Measurements from ENCODE around the gene CSTF1.

Gene CSTF1

DNA sequence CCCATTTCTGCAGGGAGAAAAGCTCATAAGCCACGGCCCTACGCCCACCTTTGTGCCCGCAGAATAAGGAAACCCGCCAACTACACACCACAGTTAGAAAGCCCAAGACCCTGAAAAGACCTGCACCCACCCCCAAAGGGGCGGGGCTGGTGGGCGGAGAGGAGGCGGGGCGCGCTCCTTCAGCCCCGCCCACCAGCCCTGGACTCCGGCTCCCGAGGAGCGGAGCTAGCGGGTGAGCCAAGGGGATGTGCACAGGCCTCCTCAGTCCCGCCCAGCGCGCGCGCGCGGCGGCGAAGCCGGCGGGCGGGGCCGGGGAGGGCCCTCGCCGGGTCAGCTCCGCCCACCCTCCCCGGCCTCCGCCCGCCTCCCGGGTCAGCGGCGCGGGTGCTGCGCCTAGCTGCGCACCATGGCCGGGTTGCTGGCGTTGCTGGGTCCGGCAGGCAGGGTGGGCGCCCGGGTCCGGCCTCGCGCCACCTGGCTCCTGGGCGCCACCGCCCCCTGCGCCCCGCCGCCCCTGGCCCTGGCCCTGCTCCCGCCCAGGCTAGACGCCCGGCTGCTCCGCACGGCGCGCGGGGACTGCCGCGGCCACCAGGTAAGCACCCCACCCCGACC is 33.7 kb upstream of the CSTF1 start, which contains the start of gene FAM210B:
TSS of gene FAM210B (plus strand) at position 375 of the 612 bp plus-strand sequence. CDS start at position 407, 32 bp downstream.
- Mint-ChIP-seq H3K4me1 (peaks cover 37% of the 10 kb centered on the region), H3K36me3 (ENCODE audit: low read depth) (peaks cover 5% of the 10 kb centered on the region), H3K27me3 (ENCODE audit: low read depth, poor library complexity) (peaks cover 9% of the 10 kb centered on the region), H3K9me3 (no peaks in the 10 kb centered on the region), H3K27ac (peak within 1 kb of the TSS; percentile 29), H3K4me3 (peak within 1 kb of the TSS; percentile 91)
- peak; percentile 90 for DNase-seq
- TF ChIP-seq, protein P1, sequence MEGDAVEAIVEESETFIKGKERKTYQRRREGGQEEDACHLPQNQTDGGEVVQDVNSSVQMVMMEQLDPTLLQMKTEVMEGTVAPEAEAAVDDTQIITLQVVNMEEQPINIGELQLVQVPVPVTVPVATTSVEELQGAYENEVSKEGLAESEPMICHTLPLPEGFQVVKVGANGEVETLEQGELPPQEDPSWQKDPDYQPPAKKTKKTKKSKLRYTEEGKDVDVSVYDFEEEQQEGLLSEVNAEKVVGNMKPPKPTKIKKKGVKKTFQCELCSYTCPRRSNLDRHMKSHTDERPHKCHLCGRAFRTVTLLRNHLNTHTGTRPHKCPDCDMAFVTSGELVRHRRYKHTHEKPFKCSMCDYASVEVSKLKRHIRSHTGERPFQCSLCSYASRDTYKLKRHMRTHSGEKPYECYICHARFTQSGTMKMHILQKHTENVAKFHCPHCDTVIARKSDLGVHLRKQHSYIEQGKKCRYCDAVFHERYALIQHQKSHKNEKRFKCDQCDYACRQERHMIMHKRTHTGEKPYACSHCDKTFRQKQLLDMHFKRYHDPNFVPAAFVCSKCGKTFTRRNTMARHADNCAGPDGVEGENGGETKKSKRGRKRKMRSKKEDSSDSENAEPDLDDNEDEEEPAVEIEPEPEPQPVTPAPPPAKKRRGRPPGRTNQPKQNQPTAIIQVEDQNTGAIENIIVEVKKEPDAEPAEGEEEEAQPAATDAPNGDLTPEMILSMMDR (IDR thresholded peaks at IDR 0.05): no peak

DNA sequence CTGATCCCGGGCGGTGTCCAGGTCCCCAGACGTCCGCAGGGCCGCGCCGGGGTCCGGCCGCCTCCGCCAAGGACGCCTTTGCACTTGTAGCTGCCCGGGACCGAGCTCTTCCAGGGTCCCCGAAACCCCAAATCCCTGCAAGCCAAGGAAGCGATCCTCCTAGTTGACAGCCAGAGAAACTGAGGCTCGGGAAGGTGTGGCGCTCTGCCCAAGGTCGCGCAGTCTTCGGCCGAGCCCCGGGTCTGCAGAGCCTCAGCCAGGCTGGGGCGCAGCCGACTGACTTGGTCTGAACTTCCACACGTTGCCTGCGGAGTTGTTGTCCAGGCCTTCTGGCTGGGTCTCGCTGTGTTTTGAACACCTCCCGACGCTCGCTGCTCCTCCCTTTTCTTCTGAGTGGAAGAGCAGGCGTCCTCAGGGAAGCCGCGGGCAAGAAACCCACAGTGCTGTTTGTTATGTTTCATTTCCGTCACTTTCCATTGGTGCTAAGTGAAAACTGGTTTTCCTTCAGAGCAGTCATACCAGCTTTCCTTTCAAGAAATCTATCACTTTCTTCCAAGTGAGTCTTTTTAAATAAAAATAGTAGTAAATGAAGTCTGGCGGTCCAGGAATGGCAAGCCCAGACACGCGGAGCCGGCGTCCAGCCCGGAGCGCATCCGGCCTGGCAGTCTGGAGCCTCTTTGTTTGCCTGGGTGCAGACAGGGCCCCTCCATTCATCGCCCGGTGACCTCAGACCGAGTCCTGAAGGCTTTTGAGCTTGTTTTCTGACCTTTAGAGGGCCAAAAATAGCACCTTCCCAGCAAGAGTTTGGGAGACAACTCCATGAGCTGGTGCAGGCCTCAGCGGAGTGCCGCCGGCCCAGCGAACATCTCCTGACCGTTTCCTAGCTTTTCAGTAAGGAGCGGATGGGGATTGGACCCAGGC is 33.0 kb upstream of the CSTF1 start:
- no peaks in the 10 kb centered on the region for H3K9me3 Mint-ChIP-seq
- peaks cover 9% of the 10 kb centered on the region for H3K36me3 Mint-ChIP-seq (ENCODE audit: low read depth)
- peaks cover 32% of the 10 kb centered on the region for H3K4me1 Mint-ChIP-seq
- peak overlapping the region; percentile 29 for H3K27ac Mint-ChIP-seq
- peak overlapping the region; percentile 91 for H3K4me3 Mint-ChIP-seq
- peaks cover 9% of the 10 kb centered on the region for H3K27me3 Mint-ChIP-seq (ENCODE audit: low read depth, poor library complexity)
- DNase-seq: peak; percentile 38
- TF ChIP-seq, protein P1 (IDR thresholded peaks at IDR 0.05): no peak

DNA sequence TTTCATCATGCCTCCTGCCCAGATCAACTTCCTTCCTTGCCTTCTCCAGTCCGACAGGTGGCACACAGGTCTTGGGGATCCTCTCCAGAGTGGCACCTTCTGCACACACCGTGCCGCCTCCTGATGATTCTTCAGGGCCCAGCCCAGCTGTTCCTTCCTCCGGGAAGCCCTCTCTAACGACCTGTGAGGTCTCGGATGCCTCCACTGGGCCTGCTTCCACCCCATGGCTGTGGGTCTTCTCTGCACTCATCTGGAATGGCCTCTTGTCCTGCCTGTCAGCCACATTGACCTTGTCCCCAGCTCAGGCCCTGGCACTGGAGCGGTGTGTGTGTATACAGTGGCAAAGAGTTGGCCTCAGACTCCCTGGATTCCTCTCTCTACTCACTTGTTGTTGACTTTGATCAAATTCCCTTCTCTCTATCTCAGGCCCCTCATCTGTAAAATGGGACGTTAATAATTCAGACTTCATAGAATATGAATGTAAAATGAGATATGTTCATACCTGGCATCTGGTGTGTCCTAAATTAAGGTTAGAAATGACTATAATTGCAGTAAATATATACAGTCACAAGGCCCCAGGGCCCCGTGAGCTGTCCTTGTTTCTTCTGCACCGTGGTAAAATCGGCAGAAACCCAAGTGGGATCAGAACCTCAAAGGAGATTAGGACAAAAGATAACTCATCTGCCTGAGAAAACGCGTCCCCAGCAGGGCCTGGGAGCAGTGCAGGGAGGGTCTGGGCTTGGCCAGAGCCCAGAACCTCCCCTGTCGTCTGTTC is 32.1 kb upstream of the CSTF1 start:
- Mint-ChIP-seq H3K4me1 (peaks cover 31% of the 10 kb centered on the region), H3K27ac (peak overlapping the region; percentile 64), H3K4me3 (peak overlapping the region; percentile 91), H3K9me3 (no peaks in the 10 kb centered on the region), H3K27me3 (ENCODE audit: low read depth, poor library complexity) (peaks cover 9% of the 10 kb centered on the region), H3K36me3 (ENCODE audit: low read depth) (peaks cover 14% of the 10 kb centered on the region)
- TF ChIP-seq, protein P1 (IDR thresholded peaks at IDR 0.05): no peak
- no peak for DNase-seq

DNA sequence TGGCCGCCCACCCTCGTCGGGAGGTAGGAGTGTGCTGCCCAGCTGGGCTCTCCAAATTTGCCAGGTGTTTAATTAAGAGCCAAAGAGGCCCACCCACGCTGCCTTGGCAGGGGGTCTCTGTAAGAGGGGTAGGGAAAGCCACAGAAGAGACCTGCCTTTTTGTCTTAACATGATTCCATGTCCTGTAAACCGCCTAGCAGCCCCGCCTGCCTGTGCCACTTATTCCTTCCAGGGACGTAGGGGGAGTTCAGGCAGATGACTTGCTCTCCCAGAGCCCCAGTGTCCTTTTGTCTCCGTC is 31.6 kb upstream of the CSTF1 start:
- TF ChIP-seq, protein P1 (IDR thresholded peaks at IDR 0.05): no peak
- Mint-ChIP-seq H3K36me3 (ENCODE audit: low read depth) (peaks cover 20% of the 10 kb centered on the region), H3K27me3 (ENCODE audit: low read depth, poor library complexity) (peaks cover 9% of the 10 kb centered on the region), H3K9me3 (no peaks in the 10 kb centered on the region), H3K4me1 (peaks cover 31% of the 10 kb centered on the region), H3K27ac (no peak overlapping the region), H3K4me3 (peak overlapping the region; percentile 91)
- no peak for DNase-seq

DNA sequence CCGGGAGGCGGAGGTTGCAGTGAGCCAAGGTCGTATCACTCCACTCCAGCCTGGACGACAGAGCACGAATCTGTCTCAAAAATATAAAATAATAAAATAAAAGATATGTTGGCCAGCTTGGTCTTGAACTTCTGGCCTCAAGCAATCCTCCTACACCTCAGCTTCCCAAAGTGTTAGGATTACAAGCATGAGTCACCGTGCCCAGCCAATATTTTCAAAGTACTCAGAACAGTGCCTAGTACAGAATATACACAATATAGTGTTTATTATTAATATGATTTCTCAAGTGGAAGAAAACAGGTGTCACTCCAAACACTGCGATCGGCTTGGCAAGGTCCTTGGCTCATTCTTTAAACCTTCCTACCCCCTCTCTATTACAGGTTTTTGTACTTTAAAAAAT is 30.5 kb upstream of the CSTF1 start:
- H3K4me3 Mint-ChIP-seq: no peak overlapping the region
- H3K9me3 Mint-ChIP-seq: no peaks in the 10 kb centered on the region
- H3K4me1 Mint-ChIP-seq: peaks cover 31% of the 10 kb centered on the region
- TF ChIP-seq, protein P1 (IDR thresholded peaks at IDR 0.05): no peak
- no peak overlapping the region for H3K27ac Mint-ChIP-seq
- DNase-seq: no peak
- H3K27me3 Mint-ChIP-seq (ENCODE audit: low read depth, poor library complexity): peaks cover 9% of the 10 kb centered on the region
- H3K36me3 Mint-ChIP-seq (ENCODE audit: low read depth): peaks cover 30% of the 10 kb centered on the region
